B cell (primary cell): ENCODE data around the gene LIN37. TPM values are rescaled to one million over a fixed set of nuclear protein-coding genes. Genes with fewer than 3 reads are reported as not detected.

Experiments used
- ATAC-seq: fragments of 200-7000 bp; cut with Tn5 transposase; one replicate; pipeline ENCODE4 v1.10.0; 2021; ENCODE audit warnings: low read depth, mild to moderate bottlenecking, moderate number of reproducible peaks, moderate library complexity
- CTCF ChIA-PET: fragments of 350-600 bp; sonication (Branson Sonifier 250); formaldehyde crosslinking; loops from one replicate; lab custom pipeline; 2021; ENCODE audit warnings: antibody characterized with exemption, inconsistent platforms; lab: Charles Lee
- POLR2A ChIA-PET: fragments of 350-600 bp; sonication (Branson Sonifier 250); formaldehyde crosslinking; loops from one replicate; lab custom pipeline; 2021; ENCODE audit warnings: antibody characterized with exemption; lab: Charles Lee
- DNase-seq: peaks from one replicate; pipeline ENCODE4 v3.0.0; 2013
- H2AFZ ChIP-seq: 2 replicates; pipeline ENCODE4 v1.6.1; 2012; ENCODE audit warnings: mild to moderate bottlenecking, low read depth, low read length; ENCODE audit not compliant: insufficient read depth, poor library complexity, severe bottlenecking
- H3K27ac ChIP-seq, 2 donors: 1 replicate in 1 of 2; 2 replicates in 1 of 2; pipeline ENCODE4 v1.5.1; 2012 to 2013; ENCODE audit warnings: low read length in 2 of 2, mild to moderate bottlenecking in 2 of 2, moderate library complexity in 1 of 2
- H3K27me3 ChIP-seq, 4 experiments: fragments of 200-600 bp in 1 of 4; sonication (generic) in 1 of 4; replicated peaks in 1 of 4; 1 replicate in 2 of 4; 2 replicates in 2 of 4; pipeline versions ENCODE4 v1.6.1 to v1.7.0; 2013 to 2016; ENCODE audit warnings: low read length in 3 of 4, mild to moderate bottlenecking in 2 of 4, mixed read lengths in 1 of 4, moderate library complexity in 1 of 4; ENCODE audit not compliant: insufficient read depth in 4 of 4, control insufficient read depth in 3 of 4; ENCODE audit errors: control extremely low read depth in 1 of 4
- H3K36me3 ChIP-seq, 2 experiments: replicated peaks in 1 of 2; 1 replicate in 1 of 2; 2 replicates in 1 of 2; pipeline versions ENCODE4 v1.6.1 to v1.7.1; 2013; ENCODE audit warnings: low read length in 1 of 2; ENCODE audit not compliant: insufficient read depth in 2 of 2, control insufficient read depth in 1 of 2; ENCODE audit errors: control extremely low read depth in 1 of 2, extremely low read depth in 1 of 2
- H3K4me1 ChIP-seq, 2 donors: fragments of 200-600 bp in 1 of 2; sonication (generic) in 1 of 2; 1 replicate in 1 of 2; 2 replicates in 1 of 2; pipeline versions ENCODE4 v1.5.1 to v1.6.1; 2013 to 2017; ENCODE audit warnings: low read length in 2 of 2; ENCODE audit not compliant: control insufficient read depth in 2 of 2, insufficient read depth in 2 of 2
- H3K4me2 ChIP-seq: replicated peaks from 2 replicates; pipeline ENCODE3; 2012; ENCODE audit warnings: mild to moderate bottlenecking, low read depth, low read length; ENCODE audit not compliant: poor library complexity, severe bottlenecking
- H3K4me3 ChIP-seq, 5 experiments: fragments of 200-600 bp in 1 of 5; sonication (generic) in 1 of 5; 1 replicate in 3 of 5; 2 replicates in 2 of 5; pipeline versions ENCODE4 v1.5.1 to v1.7.0; 2011 to 2016; ENCODE audit warnings: low read length in 4 of 5, mild to moderate bottlenecking in 4 of 5, low read depth in 2 of 5, control low read depth in 1 of 5, moderate library complexity in 1 of 5; ENCODE audit not compliant: insufficient read depth in 1 of 5; ENCODE audit errors: control extremely low read depth in 1 of 5, extremely low read depth in 1 of 5
- H3K79me2 ChIP-seq: fragments of 200-600 bp; sonication (generic); one replicate; pipeline ENCODE4 v1.6.0; 2016; ENCODE audit warnings: low read length; ENCODE audit not compliant: control insufficient read depth, insufficient read depth
- H3K9ac ChIP-seq: fragments of 200-600 bp; sonication (generic); 2 replicates; pipeline ENCODE4 v1.6.1; 2017; ENCODE audit warnings: mild to moderate bottlenecking, low read length, moderate library complexity
- H3K9me3 ChIP-seq, 3 donors: one replicate each; pipeline versions ENCODE4 v1.6.1 to v1.7.1; 2013; ENCODE audit warnings: low read length in 2 of 3; ENCODE audit not compliant: control insufficient read depth in 2 of 3, insufficient read depth in 1 of 3; ENCODE audit errors: control extremely low read depth in 1 of 3
- H4K20me1 ChIP-seq: 2 replicates; pipeline ENCODE4 v1.6.0; 2012; ENCODE audit warnings: mild to moderate bottlenecking, low read length; ENCODE audit not compliant: insufficient read depth, control insufficient read depth, poor library complexity, severe bottlenecking
- H3K27ac Mint-ChIP-seq: one replicate; pipeline ENCODE4 v1.8.0; 2021; ENCODE audit warnings: mixed read lengths
- H3K27me3 Mint-ChIP-seq: one replicate; pipeline ENCODE4 v1.8.0; 2021; ENCODE audit warnings: mixed read lengths
- H3K4me1 Mint-ChIP-seq: one replicate; pipeline ENCODE4 v1.8.0; 2021; ENCODE audit warnings: mixed read lengths
- H3K4me3 Mint-ChIP-seq: one replicate; pipeline ENCODE4 v1.8.0; 2021; ENCODE audit warnings: mixed read lengths
- H3K9me3 Mint-ChIP-seq: one replicate; pipeline ENCODE4 v1.8.0; 2022; ENCODE audit warnings: mixed read lengths; ENCODE audit not compliant: insufficient read depth
- CTCF ChIP-seq: fragments of 200-600 bp; IDR thresholded peaks from one replicate; pipeline ENCODE4 v1.8.0; 2022; ENCODE audit warnings: antibody characterized with exemption, mild to moderate bottlenecking
- EZH2 ChIP-seq: IDR thresholded peaks from 2 replicates; pipeline ENCODE4 v1.6.1; 2012; ENCODE audit warnings: borderline replicate concordance, low read depth, mild to moderate bottlenecking, moderate library complexity, low read length; ENCODE audit not compliant: insufficient read depth, poor library complexity, severe bottlenecking
- WGBS: methylation state at CpG from one replicate; pipeline ENCODE4 v1.1.5; 2013; ENCODE audit warnings: missing lambda C conversion rate; ENCODE audit not compliant: insufficient coverage; 5-methylcytosine and 5-hydroxymethylcytosine counted together
- intact Hi-C: fragments of 100-400 bp; cut with micrococcal nuclease; formaldehyde crosslinking; loops from one replicate; pipeline ENCODE4 v1.10.0; 2022
- polyA plus RNA-seq: library from polyadenylated mRNA; depleted of rRNA; stranded (reverse); fragments of >200 nt; gene quantifications from 2 replicates; pipeline ENCODE4 v1.2.3, GENCODE V29; 2012
- total RNA-seq, 2 donors: library from RNA; stranded (reverse); fragments of 120-200 nt in 1 of 2; gene quantifications; 1 replicate in 1 of 2; 2 replicates in 1 of 2; pipeline versions ENCODE4 v1.2.3 to v1.2.4, GENCODE V29; 2013 to 2022

Gene LIN37
- total and polyA plus RNA-seq, 2 donors (not counting 1 experiment from before 2014, with no cell fraction given): 22.3 to 64.1 TPM

- POLR2A ChIA-PET: no interaction called here
- Histone ChIP-seq H3K4me1 (no peaks in the 10 kb centered on the region), H3K27ac (no peak overlapping the region), H3K4me2 (no peak overlapping the region), H3K27me3 (no peaks in the 10 kb centered on the region), H3K9me3 (no peaks in the 10 kb centered on the region), H2AFZ (no peak overlapping the region), H3K79me2 (no peaks in the 10 kb centered on the region), H3K36me3 (peaks cover 0 to 5% of the 10 kb centered on the region in 2 experiments), H3K4me3 (no peak overlapping the region), H3K9ac (no peak overlapping the region), H4K20me1 (no peaks in the 10 kb centered on the region)
- DNase-seq (no peak), ATAC-seq (no peak)
- no peak for TF ChIP-seq CTCF
- no peak for TF ChIP-seq EZH2
- no peak overlapping the region for H3K27ac Mint-ChIP-seq
- intact Hi-C loops: no loop called here
- no peaks in the 10 kb centered on the region for H3K9me3 Mint-ChIP-seq
- H3K27me3 Mint-ChIP-seq: no peaks in the 10 kb centered on the region
- 99% methylated on average over 9 of the region's 12 CpGs for WGBS
- CTCF ChIA-PET: no interaction called here
- no peaks in the 10 kb centered on the region for H3K4me1 Mint-ChIP-seq
- no peak overlapping the region for H3K4me3 Mint-ChIP-seq
Measured at GRCh38 chr19:35782589-35782988, 34.2 kb downstream of the LIN37 start.

- H3K36me3 ChIP-seq: peaks cover 0 to 5% of the 10 kb centered on the region in 2 experiments
- WGBS: 94% methylated on average over 22 of the region's 28 CpGs
- H3K4me3 ChIP-seq: no peak overlapping the region
- no peak overlapping the region for H3K9ac ChIP-seq
- DNase-seq: no peak
- H3K27ac ChIP-seq: no peak overlapping the region
- H4K20me1 ChIP-seq: no peaks in the 10 kb centered on the region
- intact Hi-C loops: no loop called here
- H3K4me1 ChIP-seq: no peaks in the 10 kb centered on the region
- no peaks in the 10 kb centered on the region for H3K27me3 Mint-ChIP-seq
- no peaks in the 10 kb centered on the region for H3K4me1 Mint-ChIP-seq
- no peaks in the 10 kb centered on the region for H3K27me3 ChIP-seq
- no peak for ATAC-seq
- H3K79me2 ChIP-seq: no peaks in the 10 kb centered on the region
- no peaks in the 10 kb centered on the region for H3K9me3 ChIP-seq
- ChIA-PET CTCF (no interaction called here), POLR2A (interaction anchor here (0.6 kb wide), 1 partner anchor 293 kb away, joined by 9 read pairs; no protein-coding TSS in a partner anchor)
- H3K9me3 Mint-ChIP-seq: no peaks in the 10 kb centered on the region
- H3K27ac Mint-ChIP-seq: no peak overlapping the region
- TF ChIP-seq CTCF (no peak), EZH2 (no peak)
- H3K4me3 Mint-ChIP-seq: no peak overlapping the region
- no peak overlapping the region for H2AFZ ChIP-seq
- H3K4me2 ChIP-seq: no peak overlapping the region
Measured at GRCh38 chr19:35783469-35784434, 35.4 kb downstream of the LIN37 start.
